B cell (primary cell): ENCODE results near the gene FOXF1. TPM values are rescaled to one million over a fixed set of nuclear protein-coding genes. Genes with fewer than 3 reads are reported as not detected.

Experiments
- ATAC-seq: fragments of 200-7000 bp; cut with Tn5 transposase; one replicate; pipeline ENCODE4 v1.10.0; 2021; ENCODE audit warnings: low read depth, mild to moderate bottlenecking, moderate number of reproducible peaks, moderate library complexity
- CTCF ChIA-PET: fragments of 350-600 bp; sonication (Branson Sonifier 250); formaldehyde crosslinking; loops from one replicate; lab custom pipeline; 2021; ENCODE audit warnings: antibody characterized with exemption, inconsistent platforms; lab: Charles Lee
- POLR2A ChIA-PET: fragments of 350-600 bp; sonication (Branson Sonifier 250); formaldehyde crosslinking; loops from one replicate; lab custom pipeline; 2021; ENCODE audit warnings: antibody characterized with exemption; lab: Charles Lee
- DNase-seq: peaks from one replicate; pipeline ENCODE4 v3.0.0; 2013
- H2AFZ ChIP-seq: 2 replicates; pipeline ENCODE4 v1.6.1; 2012; ENCODE audit warnings: mild to moderate bottlenecking, low read depth, low read length; ENCODE audit not compliant: insufficient read depth, poor library complexity, severe bottlenecking
- H3K27ac ChIP-seq, 2 donors: 1 replicate in 1 of 2; 2 replicates in 1 of 2; pipeline ENCODE4 v1.5.1; 2012 to 2013; ENCODE audit warnings: low read length in 2 of 2, mild to moderate bottlenecking in 2 of 2, moderate library complexity in 1 of 2
- H3K27me3 ChIP-seq, 4 experiments: fragments of 200-600 bp in 1 of 4; sonication (generic) in 1 of 4; replicated peaks in 1 of 4; 1 replicate in 2 of 4; 2 replicates in 2 of 4; pipeline versions ENCODE4 v1.6.1 to v1.7.0; 2013 to 2016; ENCODE audit warnings: low read length in 3 of 4, mild to moderate bottlenecking in 2 of 4, mixed read lengths in 1 of 4, moderate library complexity in 1 of 4; ENCODE audit not compliant: insufficient read depth in 4 of 4, control insufficient read depth in 3 of 4; ENCODE audit errors: control extremely low read depth in 1 of 4
- H3K36me3 ChIP-seq, 2 experiments: replicated peaks in 1 of 2; 1 replicate in 1 of 2; 2 replicates in 1 of 2; pipeline versions ENCODE4 v1.6.1 to v1.7.1; 2013; ENCODE audit warnings: low read length in 1 of 2; ENCODE audit not compliant: insufficient read depth in 2 of 2, control insufficient read depth in 1 of 2; ENCODE audit errors: control extremely low read depth in 1 of 2, extremely low read depth in 1 of 2
- H3K4me1 ChIP-seq, 2 donors: fragments of 200-600 bp in 1 of 2; sonication (generic) in 1 of 2; 1 replicate in 1 of 2; 2 replicates in 1 of 2; pipeline versions ENCODE4 v1.5.1 to v1.6.1; 2013 to 2017; ENCODE audit warnings: low read length in 2 of 2; ENCODE audit not compliant: control insufficient read depth in 2 of 2, insufficient read depth in 2 of 2
- H3K4me2 ChIP-seq: replicated peaks from 2 replicates; pipeline ENCODE3; 2012; ENCODE audit warnings: mild to moderate bottlenecking, low read depth, low read length; ENCODE audit not compliant: poor library complexity, severe bottlenecking
- H3K4me3 ChIP-seq, 5 experiments: fragments of 200-600 bp in 1 of 5; sonication (generic) in 1 of 5; 1 replicate in 3 of 5; 2 replicates in 2 of 5; pipeline versions ENCODE4 v1.5.1 to v1.7.0; 2011 to 2016; ENCODE audit warnings: low read length in 4 of 5, mild to moderate bottlenecking in 4 of 5, low read depth in 2 of 5, control low read depth in 1 of 5, moderate library complexity in 1 of 5; ENCODE audit not compliant: insufficient read depth in 1 of 5; ENCODE audit errors: control extremely low read depth in 1 of 5, extremely low read depth in 1 of 5
- H3K79me2 ChIP-seq: fragments of 200-600 bp; sonication (generic); one replicate; pipeline ENCODE4 v1.6.0; 2016; ENCODE audit warnings: low read length; ENCODE audit not compliant: control insufficient read depth, insufficient read depth
- H3K9ac ChIP-seq: fragments of 200-600 bp; sonication (generic); 2 replicates; pipeline ENCODE4 v1.6.1; 2017; ENCODE audit warnings: mild to moderate bottlenecking, low read length, moderate library complexity
- H3K9me3 ChIP-seq, 3 donors: one replicate each; pipeline versions ENCODE4 v1.6.1 to v1.7.1; 2013; ENCODE audit warnings: low read length in 2 of 3; ENCODE audit not compliant: control insufficient read depth in 2 of 3, insufficient read depth in 1 of 3; ENCODE audit errors: control extremely low read depth in 1 of 3
- H4K20me1 ChIP-seq: 2 replicates; pipeline ENCODE4 v1.6.0; 2012; ENCODE audit warnings: mild to moderate bottlenecking, low read length; ENCODE audit not compliant: insufficient read depth, control insufficient read depth, poor library complexity, severe bottlenecking
- H3K27ac Mint-ChIP-seq: one replicate; pipeline ENCODE4 v1.8.0; 2021; ENCODE audit warnings: mixed read lengths
- H3K27me3 Mint-ChIP-seq: one replicate; pipeline ENCODE4 v1.8.0; 2021; ENCODE audit warnings: mixed read lengths
- H3K4me1 Mint-ChIP-seq: one replicate; pipeline ENCODE4 v1.8.0; 2021; ENCODE audit warnings: mixed read lengths
- H3K4me3 Mint-ChIP-seq: one replicate; pipeline ENCODE4 v1.8.0; 2021; ENCODE audit warnings: mixed read lengths
- H3K9me3 Mint-ChIP-seq: one replicate; pipeline ENCODE4 v1.8.0; 2022; ENCODE audit warnings: mixed read lengths; ENCODE audit not compliant: insufficient read depth
- CTCF ChIP-seq: fragments of 200-600 bp; IDR thresholded peaks from one replicate; pipeline ENCODE4 v1.8.0; 2022; ENCODE audit warnings: antibody characterized with exemption, mild to moderate bottlenecking
- EZH2 ChIP-seq: IDR thresholded peaks from 2 replicates; pipeline ENCODE4 v1.6.1; 2012; ENCODE audit warnings: borderline replicate concordance, low read depth, mild to moderate bottlenecking, moderate library complexity, low read length; ENCODE audit not compliant: insufficient read depth, poor library complexity, severe bottlenecking
- WGBS: methylation state at CpG from one replicate; pipeline ENCODE4 v1.1.5; 2013; ENCODE audit warnings: missing lambda C conversion rate; ENCODE audit not compliant: insufficient coverage; 5-methylcytosine and 5-hydroxymethylcytosine counted together
- intact Hi-C: fragments of 100-400 bp; cut with micrococcal nuclease; formaldehyde crosslinking; loops from one replicate; pipeline ENCODE4 v1.10.0; 2022
- polyA plus RNA-seq: library from polyadenylated mRNA; depleted of rRNA; stranded (reverse); fragments of >200 nt; gene quantifications from 2 replicates; pipeline ENCODE4 v1.2.3, GENCODE V29; 2012
- total RNA-seq, 2 donors: library from RNA; stranded (reverse); fragments of 120-200 nt in 1 of 2; gene quantifications; 1 replicate in 1 of 2; 2 replicates in 1 of 2; pipeline versions ENCODE4 v1.2.3 to v1.2.4, GENCODE V29; 2013 to 2022

The FOXF1 gene
- total and polyA plus RNA-seq, 2 donors (not counting 1 experiment from before 2014, with no cell fraction given): not detected

GRCh38 chr16:86478779-86479178 lies 31.5 kb upstream of the FOXF1 start:
- H3K9me3 Mint-ChIP-seq: no peaks in the 10 kb centered on the region
- no peak for TF ChIP-seq CTCF
- no peak for TF ChIP-seq EZH2
- H3K4me3 Mint-ChIP-seq: no peak overlapping the region
- ChIA-PET CTCF (no interaction called here), POLR2A (no interaction called here)
- peaks cover 46% of the 10 kb centered on the region for H3K27me3 Mint-ChIP-seq
- no peak overlapping the region for H2AFZ ChIP-seq
- H3K79me2 ChIP-seq: no peaks in the 10 kb centered on the region
- no peak for ATAC-seq
- H3K4me3 ChIP-seq: no peak overlapping the region
- intact Hi-C loops: no loop called here
- peaks cover 0 to 11% (median 3%) of the 10 kb centered on the region in 4 experiments for H3K27me3 ChIP-seq
- no peaks in the 10 kb centered on the region for H4K20me1 ChIP-seq
- DNase-seq: no peak
- no peaks in the 10 kb centered on the region for H3K36me3 ChIP-seq
- H3K4me1 Mint-ChIP-seq: no peaks in the 10 kb centered on the region
- no peak overlapping the region for H3K4me2 ChIP-seq
- H3K9ac ChIP-seq: no peak overlapping the region
- no peak overlapping the region for H3K27ac ChIP-seq
- no peak overlapping the region for H3K27ac Mint-ChIP-seq
- H3K9me3 ChIP-seq: peaks cover 0 to 9% (median 4%) of the 10 kb centered on the region in 3 donors
- H3K4me1 ChIP-seq: no peaks in the 10 kb centered on the region

GRCh38 chr16:86479419-86479818 lies 30.9 kb upstream of the FOXF1 start:
- ATAC-seq (no peak), DNase-seq (no peak)
- no peak overlapping the region for H3K4me3 Mint-ChIP-seq
- H3K27ac Mint-ChIP-seq: no peak overlapping the region
- Histone ChIP-seq H3K79me2 (no peaks in the 10 kb centered on the region), H3K36me3 (no peaks in the 10 kb centered on the region), H3K27me3 (peaks cover 0 to 17% (median 5%) of the 10 kb centered on the region in 4 experiments), H2AFZ (no peak overlapping the region), H3K27ac (no peak overlapping the region), H3K4me2 (no peak overlapping the region), H3K9me3 (peaks cover 0 to 15% (median 11%) of the 10 kb centered on the region in 3 donors), H3K4me3 (no peak overlapping the region), H3K4me1 (no peaks in the 10 kb centered on the region), H3K9ac (no peak overlapping the region), H4K20me1 (no peaks in the 10 kb centered on the region)
- H3K27me3 Mint-ChIP-seq: peaks cover 48% of the 10 kb centered on the region
- H3K4me1 Mint-ChIP-seq: no peaks in the 10 kb centered on the region
- 87% methylated on average over 9 of the region's 9 CpGs for WGBS
- ChIA-PET POLR2A (no interaction called here), CTCF (no interaction called here)
- TF ChIP-seq CTCF: no peak
- TF ChIP-seq EZH2: no peak
- intact Hi-C loops: no loop called here
- H3K9me3 Mint-ChIP-seq: peaks cover 3% of the 10 kb centered on the region
